HS-27A (cell line): ENCODE results near the gene INAVA.

ENCODE experiments used
- DNase-seq: peaks from one replicate; pipeline ENCODE4 v3.0.0-alpha.2; 2012; ENCODE audit warnings: low read depth, missing footprints

INAVA gene

GRCh38 chr1:200894712-200895442, at the start of gene INAVA:
Gene INAVA (plus strand): TSS chr1:200894900. CDS start chr1:200898401, 3,501 bp downstream.
- DNase-seq = no peak

GRCh38 chr1:200845360-200845759, 49.3 kb upstream of the INAVA start:
- DNase-seq = no peak

GRCh38 chr1:200846398-200846797, 48.3 kb upstream of the INAVA start:
- no peak for DNase-seq

- no peak for DNase-seq
These were observed 45.3 kb upstream of the INAVA start for GRCh38 chr1:200849430-200849829.

- no peak for DNase-seq
These were observed 44.1 kb upstream of the INAVA start for GRCh38 chr1:200850554-200850953.

- DNase-seq = no peak
These were observed 37.9 kb upstream of the INAVA start for GRCh38 chr1:200856716-200857357.

- no peak for DNase-seq
These were observed 36.9 kb upstream of the INAVA start for GRCh38 chr1:200857804-200858203.

- DNase-seq = no peak
These were observed 32.6 kb upstream of the INAVA start for GRCh38 chr1:200861937-200862647.

GRCh38 chr1:200862713-200863415, 31.8 kb upstream of the INAVA start:
- DNase-seq = no peak

GRCh38 chr1:200866116-200866515, 28.6 kb upstream of the INAVA start:
- no peak for DNase-seq

- DNase-seq = no peak
These were observed 28.2 kb upstream of the INAVA start for GRCh38 chr1:200866521-200866920.

GRCh38 chr1:200867018-200867811, 27.5 kb upstream of the INAVA start:
- no peak for DNase-seq

GRCh38 chr1:200869376-200869752, 25.3 kb upstream of the INAVA start:
- no peak for DNase-seq

- DNase-seq = no peak
These were observed 24.8 kb upstream of the INAVA start for GRCh38 chr1:200869753-200870391.

- no peak for DNase-seq
These were observed 22.1 kb upstream of the INAVA start, which contains the start of gene GPR25 for GRCh38 chr1:200872446-200873115. Gene GPR25 (plus strand): TSS chr1:200872981. CDS start chr1:200873038, 57 bp downstream.

GRCh38 chr1:200873116-200873670, 21.5 kb upstream of the INAVA start:
- no peak for DNase-seq

- no peak for DNase-seq
These were observed 20.9 kb upstream of the INAVA start for GRCh38 chr1:200873671-200874397.

- no peak for DNase-seq
These were observed 20.0 kb upstream of the INAVA start for GRCh38 chr1:200874694-200875093.

GRCh38 chr1:200875416-200875815, 19.3 kb upstream of the INAVA start:
- DNase-seq = no peak
